Myometrial cell (primary cell): ENCODE data around the gene ANKRD35. TPM values are rescaled to one million over a fixed set of nuclear protein-coding genes. Genes with fewer than 3 reads are reported as not detected.

Experiments
- total RNA-seq: library from RNA; depleted of rRNA; stranded (reverse); fragments of >200 nt; gene quantifications from 2 replicates; pipeline ENCODE4 v1.2.3, GENCODE V29; 2015

ANKRD35 gene, protein sequence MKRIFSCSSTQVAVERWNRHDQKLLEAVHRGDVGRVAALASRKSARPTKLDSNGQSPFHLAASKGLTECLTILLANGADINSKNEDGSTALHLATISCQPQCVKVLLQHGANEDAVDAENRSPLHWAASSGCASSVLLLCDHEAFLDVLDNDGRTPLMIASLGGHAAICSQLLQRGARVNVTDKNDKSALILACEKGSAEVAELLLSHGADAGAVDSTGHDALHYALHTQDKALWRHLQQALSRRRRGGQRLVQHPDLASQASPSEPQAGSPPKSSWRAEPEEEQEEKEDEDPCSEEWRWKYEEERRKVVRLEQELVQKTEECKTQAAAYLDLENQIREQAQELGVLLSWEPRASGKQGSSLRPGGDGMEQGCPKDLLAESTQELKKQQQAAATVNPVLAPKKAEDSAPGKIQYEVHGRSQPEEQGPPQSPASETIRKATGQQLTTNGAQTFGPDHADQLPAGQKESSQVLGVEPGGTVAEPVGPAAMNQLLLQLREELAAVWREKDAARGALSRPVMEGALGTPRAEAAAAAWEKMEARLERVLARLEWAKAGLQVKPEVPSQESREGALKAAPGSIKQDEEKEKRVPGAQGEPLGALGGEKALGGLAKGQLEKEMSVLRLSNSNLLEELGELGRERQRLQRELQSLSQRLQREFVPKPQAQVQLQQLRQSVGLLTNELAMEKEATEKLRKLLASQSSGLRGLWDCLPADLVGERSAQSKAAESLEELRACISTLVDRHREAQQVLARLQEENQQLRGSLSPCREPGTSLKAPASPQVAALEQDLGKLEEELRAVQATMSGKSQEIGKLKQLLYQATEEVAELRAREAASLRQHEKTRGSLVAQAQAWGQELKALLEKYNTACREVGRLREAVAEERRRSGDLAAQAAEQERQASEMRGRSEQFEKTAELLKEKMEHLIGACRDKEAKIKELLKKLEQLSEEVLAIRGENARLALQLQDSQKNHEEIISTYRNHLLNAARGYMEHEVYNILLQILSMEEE
- 4.8 and 5.5 TPM in 2 replicates for total RNA-seq

DNA sequence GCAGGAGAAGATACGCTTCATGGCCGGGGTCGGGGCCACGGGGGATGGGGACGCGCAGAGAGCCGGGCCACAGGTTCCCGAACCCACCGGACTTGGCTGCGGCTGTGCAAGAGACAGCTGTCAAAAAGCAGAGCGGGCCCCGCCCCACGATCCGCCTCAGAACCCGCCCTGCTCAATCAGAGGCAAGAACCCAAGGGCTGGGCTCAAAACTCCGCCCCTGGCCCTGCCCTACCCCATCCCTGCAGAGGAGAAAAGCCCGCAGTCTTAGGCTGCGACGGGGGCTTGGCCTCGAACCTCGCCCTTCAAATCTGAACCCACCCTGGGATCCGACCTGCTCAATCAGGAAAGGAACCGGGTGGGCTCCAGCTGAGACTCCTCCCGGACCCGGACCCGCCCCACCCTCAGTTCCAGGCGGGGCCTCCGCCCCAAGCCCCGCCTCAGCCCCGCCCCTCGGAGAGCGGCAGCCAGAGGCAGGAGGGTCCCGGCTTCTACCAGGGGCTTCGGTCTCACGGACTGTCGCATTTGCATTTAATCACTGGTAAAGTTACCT is at the start of gene ANKRD35:
Gene ANKRD35, minus strand, starts transcription at position 129 of the 550 bp plus-strand sequence. Its CDS starts 108 bp downstream, at position 21.

DNA sequence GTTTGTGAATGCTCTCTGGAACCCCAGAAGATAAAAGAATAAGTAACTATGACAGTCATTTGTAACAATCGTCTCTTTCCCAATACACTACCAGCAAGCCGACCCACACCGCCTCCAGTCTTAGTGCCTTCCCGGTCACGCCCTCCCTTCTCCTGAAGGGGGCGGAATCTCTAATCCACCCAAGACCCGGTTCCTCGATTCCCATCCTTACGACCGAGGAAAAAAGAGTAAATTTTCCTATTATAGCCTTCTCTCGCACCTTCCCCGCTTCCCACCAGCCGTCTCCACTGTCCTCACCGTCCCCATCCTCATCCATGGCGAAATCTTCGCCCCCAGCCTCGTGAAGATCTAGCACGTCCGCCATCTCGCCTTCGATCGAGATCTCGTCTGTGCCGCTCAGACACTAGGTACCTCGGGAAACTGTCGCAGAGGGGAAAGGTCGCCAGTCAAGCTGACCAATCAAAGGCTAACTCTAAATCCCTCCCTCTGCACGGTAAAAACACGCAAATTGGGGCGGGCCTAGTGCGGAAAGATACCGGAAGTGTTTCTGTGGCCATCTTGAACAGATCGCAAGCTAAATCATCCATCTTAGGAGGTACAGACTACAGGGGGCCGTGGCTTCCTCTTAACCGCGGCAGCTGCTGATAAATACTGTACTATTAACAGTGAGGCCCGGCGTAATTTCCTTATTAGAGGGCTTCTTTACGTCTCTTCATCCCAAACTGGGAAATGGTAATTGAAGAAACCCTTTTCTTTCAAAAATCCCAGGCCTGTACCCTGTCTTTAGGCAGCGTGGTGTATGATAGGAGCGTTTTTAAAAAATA is 41.6 kb upstream of the ANKRD35 start, which contains the start of gene RBM8A:
Gene RBM8A, minus strand, starts transcription at position 422 of the 824 bp plus-strand sequence. Its CDS starts 58 bp downstream, at position 364.

DNA sequence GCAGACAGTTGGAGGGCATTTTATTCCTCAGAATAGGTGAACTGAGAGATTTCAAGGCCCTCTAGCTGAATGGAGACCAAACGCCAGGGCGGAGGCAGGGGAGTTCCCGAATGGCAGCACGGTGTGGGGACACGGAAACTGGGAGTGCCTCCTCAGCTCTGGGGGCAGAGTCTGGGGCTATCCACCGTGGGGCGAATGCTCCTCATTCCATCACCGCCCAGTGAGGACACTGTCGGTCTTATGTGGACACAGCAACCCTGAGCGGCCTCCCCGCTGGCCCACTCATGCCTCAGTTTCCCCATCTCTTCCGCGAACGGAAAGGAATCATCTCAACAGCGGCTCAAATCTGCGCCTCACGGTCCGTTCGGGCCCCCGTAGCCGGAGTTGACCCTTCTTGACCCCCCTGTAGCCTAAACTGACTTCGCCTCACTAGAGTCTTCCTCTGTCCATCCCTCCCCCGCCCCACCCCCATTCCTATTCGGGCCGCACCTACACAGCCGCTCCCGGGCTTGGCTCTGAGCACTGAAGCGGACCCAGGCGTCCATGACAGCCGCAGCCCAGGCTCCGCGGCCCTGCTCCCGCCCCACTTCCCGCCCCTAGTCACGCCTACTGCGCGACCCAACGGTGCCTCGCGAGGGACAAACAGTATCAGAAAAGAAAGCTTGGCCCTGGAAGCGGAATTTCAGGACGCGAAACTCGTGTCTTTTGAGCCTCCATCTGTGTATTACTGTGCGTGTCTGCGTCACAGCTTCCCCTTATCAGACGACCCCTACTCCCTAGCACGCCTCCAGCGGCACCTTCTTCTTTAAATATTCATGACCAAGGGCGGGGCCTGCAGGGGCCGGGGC is 32.7 kb upstream of the ANKRD35 start, which contains the start of gene PEX11B:
Gene PEX11B, minus strand, starts transcription at position 574 of the 848 bp plus-strand sequence. Its CDS starts 29 bp downstream, at position 545.

DNA sequence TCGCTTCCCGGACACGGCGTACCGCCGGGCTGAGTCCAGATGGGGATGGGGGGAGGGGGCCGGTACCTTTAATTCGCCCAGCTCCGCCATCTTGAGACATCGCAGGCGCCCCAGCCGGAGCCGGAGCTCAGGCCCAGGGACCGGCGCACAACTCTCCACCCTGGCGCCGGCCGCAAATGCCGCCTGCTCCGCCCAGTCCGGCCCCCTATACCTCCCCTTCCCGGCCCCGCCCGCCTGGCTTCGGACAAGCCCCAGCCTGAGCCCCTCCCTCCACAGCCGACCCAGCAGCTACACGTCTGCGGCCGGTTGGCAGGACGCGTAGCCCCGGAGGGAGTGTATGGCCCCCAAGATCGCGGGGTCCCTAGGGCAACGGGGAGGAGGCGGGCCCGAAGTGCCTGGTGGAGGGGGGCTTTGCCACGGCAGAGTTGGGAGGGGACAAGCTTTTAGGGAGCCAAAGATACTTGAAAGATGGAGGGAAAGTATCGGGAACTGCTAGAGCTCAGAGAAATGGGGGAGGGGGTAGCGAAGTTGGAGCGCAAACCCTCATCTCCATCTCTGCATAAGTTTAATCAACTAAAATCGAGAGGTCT is 26.7 kb downstream of the ANKRD35 start, which contains the start of gene PIAS3:
Gene PIAS3, minus strand, starts transcription at position 181 of the 590 bp plus-strand sequence. Its CDS starts 91 bp downstream, at position 90.

DNA sequence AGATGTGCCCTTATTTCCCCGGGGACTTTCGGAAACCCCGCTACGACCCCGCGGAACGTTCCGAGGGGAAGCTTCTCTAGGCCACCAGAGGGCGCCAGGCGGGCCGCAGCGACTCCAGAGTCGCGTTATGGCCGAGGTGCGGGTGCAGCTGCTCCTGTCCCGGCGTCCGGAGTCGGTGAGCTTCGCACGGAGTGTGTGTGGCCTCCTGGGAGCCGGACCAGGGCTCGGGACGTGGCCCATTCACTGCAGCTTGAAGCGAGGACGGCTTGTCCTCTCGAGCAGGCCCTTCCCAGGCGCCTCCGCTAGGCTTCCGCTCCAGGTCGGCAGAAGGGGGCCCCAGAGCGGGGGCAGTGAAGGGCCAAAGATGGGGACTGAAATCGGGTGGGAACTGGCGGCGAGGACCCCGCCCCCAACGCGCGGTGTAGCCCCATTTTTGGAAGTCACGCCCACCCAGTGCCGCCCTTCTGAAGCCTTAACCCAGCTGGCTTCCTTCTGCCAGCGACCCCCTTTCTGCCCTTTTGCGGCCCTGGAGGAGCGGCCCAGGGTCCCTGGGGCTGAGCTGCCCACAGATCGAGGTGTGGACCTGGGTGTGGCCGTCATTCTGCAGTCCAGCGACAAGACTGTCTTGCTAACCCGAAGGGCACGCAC is 40.0 kb downstream of the ANKRD35 start, which contains the start of gene NUDT17:
Gene NUDT17, plus strand, starts transcription at position 117 of the 648 bp plus-strand sequence. Its CDS starts 11 bp downstream, at position 128.

DNA sequence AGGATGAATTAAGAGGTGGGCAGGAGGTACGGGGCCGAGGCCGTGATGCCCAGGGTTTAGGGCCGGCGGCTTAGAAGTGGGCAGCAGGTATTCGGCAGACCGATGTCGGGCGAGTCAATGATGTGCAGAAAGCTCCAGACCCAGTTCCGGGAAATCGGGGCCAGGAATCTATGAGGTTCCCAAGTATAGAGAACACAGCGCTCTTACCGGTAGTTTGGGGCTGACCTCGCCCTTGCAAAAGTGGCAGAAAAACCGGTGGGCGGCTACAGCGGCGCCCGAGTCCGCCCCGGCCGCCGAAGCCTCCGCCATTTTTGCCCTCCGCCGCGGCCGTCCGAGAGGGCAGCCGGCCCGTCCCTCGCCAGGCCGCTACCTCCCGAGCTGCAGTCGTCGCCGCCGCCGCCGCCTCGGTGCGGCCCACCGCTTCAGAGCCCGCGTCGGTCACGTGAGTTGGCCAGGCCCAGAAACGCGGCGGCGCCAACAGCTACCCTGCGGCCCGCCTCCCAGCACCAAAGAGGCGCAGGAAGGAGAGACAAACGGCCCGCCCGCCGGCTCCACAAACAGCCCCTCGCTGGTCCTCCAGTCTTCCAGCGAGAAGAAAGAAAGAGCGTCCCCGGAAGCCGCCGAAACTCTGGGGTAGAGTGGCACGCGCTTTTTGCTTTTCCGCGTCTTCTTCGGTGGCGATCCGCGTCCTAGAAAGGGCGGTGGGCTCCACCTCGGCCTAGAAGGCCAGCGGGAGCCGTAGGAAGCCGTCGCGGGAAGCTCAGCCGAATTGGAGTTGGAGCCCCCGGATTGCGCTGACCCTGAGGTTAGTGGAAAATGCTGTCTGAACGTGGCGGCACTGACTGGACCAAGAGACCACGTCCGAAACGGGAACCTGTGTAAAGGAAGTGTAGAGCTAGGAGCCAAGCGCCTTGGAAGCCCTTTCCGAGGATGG is 61.8 kb downstream of the ANKRD35 start, which contains the start of the genes POLR3C and RNF115:
Gene POLR3C, plus strand, starts transcription at position 636 of the 934 bp plus-strand sequence. CDS start 1,577 bp downstream, outside the sequence.
Gene RNF115, minus strand, starts transcription at position 531 of the 934 bp plus-strand sequence. Its CDS starts 222 bp downstream, at position 309.

Other genes with a start within 250 kb of the ANKRD35 start
- gene PDZK1, start 178.5 kb downstream of the ANKRD35 start, total RNA-seq = 0.53 and 2.0 TPM in 2 replicates
- not detected in 2 replicates for gene CD160, start 166.4 kb downstream of the ANKRD35 start, total RNA-seq
- 9.5 and 9.7 TPM in 2 replicates for gene RNF115, start 61.8 kb downstream of the ANKRD35 start, total RNA-seq
- gene POLR3C, start 61.7 kb downstream of the ANKRD35 start, total RNA-seq = 42.5 and 47.0 TPM in 2 replicates
- gene NUDT17, start 40.2 kb downstream of the ANKRD35 start, total RNA-seq = 7.3 and 10.1 TPM in 2 replicates
- 32.8 and 34.3 TPM in 2 replicates for gene PIAS3, start 26.8 kb downstream of the ANKRD35 start, total RNA-seq
- 3.5 and 6.3 TPM in 2 replicates for gene ITGA10, start 24.2 kb upstream of the ANKRD35 start, total RNA-seq
- 28.0 and 43.2 TPM in 2 replicates for gene PEX11B, start 32.9 kb upstream of the ANKRD35 start, total RNA-seq
- gene RBM8A, start 41.6 kb upstream of the ANKRD35 start, total RNA-seq = 131 and 151 TPM in 2 replicates
- 25.9 and 34.0 TPM in 2 replicates for gene LIX1L, start 72.2 kb upstream of the ANKRD35 start, total RNA-seq
- gene ANKRD34A, start 78.7 kb upstream of the ANKRD35 start, total RNA-seq = 1.1 and 6.1 TPM in 2 replicates
- 25.9 and 33.2 TPM in 2 replicates for gene POLR3GL, start 78.8 kb upstream of the ANKRD35 start, total RNA-seq
- gene TXNIP, start 110.7 kb upstream of the ANKRD35 start, total RNA-seq = 197 and 207 TPM in 2 replicates
- gene HJV, start 135.9 kb upstream of the ANKRD35 start, total RNA-seq = not detected in 2 replicates